Measurements from ENCODE around the gene SLC25A25.

DNA sequence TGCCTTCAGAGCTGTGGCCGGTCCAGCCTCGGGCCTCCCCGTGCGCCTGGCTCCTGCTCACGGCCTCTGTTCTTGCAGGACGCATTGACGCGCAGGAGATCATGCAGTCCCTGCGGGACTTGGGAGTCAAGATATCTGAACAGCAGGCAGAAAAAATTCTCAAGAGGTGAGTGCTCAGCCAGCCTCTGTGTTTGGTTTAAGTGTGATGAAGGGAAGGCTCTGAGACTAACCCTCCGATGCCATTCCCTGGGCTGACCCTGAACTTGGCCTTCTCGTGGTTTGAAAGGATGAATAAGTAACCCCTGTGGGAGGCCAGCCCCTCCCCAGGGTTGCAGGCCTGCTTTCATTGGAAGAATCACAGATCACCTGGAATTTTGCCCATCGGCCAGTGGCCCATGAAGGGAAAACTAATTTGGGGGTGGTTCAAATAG, 33.2 kb downstream of the SLC25A25 start:
- TF ChIP-seq, protein P1, sequence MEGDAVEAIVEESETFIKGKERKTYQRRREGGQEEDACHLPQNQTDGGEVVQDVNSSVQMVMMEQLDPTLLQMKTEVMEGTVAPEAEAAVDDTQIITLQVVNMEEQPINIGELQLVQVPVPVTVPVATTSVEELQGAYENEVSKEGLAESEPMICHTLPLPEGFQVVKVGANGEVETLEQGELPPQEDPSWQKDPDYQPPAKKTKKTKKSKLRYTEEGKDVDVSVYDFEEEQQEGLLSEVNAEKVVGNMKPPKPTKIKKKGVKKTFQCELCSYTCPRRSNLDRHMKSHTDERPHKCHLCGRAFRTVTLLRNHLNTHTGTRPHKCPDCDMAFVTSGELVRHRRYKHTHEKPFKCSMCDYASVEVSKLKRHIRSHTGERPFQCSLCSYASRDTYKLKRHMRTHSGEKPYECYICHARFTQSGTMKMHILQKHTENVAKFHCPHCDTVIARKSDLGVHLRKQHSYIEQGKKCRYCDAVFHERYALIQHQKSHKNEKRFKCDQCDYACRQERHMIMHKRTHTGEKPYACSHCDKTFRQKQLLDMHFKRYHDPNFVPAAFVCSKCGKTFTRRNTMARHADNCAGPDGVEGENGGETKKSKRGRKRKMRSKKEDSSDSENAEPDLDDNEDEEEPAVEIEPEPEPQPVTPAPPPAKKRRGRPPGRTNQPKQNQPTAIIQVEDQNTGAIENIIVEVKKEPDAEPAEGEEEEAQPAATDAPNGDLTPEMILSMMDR (IDR thresholded peaks at IDR 0.05): no peak
- no peak for TF ChIP-seq POLR2A (IDR thresholded peaks at IDR 0.05)

Data from adrenal gland (tissue), 5 donors.